Adrenal gland (tissue), 12 donors: Measurements from ENCODE around the gene ARL4A. TPM values are rescaled to one million over a fixed set of nuclear protein-coding genes. Genes with fewer than 3 reads are reported as not detected.

Experiments used
- DNase-seq, 7 donors: peaks; one replicate each; pipeline ENCODE4 v3.0.0-alpha.2; 2019 to 2020
- H3K27ac ChIP-seq, 5 donors: fragments of 200-600 bp; sonication (generic) in 4 of 5; 1 replicate in 3 of 5; 2 replicates in 2 of 5; pipeline versions ENCODE4 v1.5.1 to v1.8.0; 2016 to 2020; ENCODE audit warnings: mild to moderate bottlenecking in 1 of 5
- H3K27me3 ChIP-seq: fragments of 200-600 bp; 2 replicates; pipeline ENCODE4 v1.8.0; 2021
- H3K36me3 ChIP-seq, 2 donors: fragments of 200-600 bp; replicated peaks in 1 of 2; 1 replicate in 1 of 2; 2 replicates in 1 of 2; pipeline versions ENCODE4 v1.5.1 to v1.8.0; 2018 to 2022
- H3K4me1 ChIP-seq, 2 donors: fragments of 200-600 bp; replicated peaks in 1 of 2; 1 replicate in 1 of 2; 2 replicates in 1 of 2; pipeline versions ENCODE4 v1.5.1 to v1.8.0; 2018 to 2021
- H3K4me3 ChIP-seq, 4 donors: fragments of 200-600 bp; sonication (generic) in 3 of 4; one replicate each; pipeline ENCODE4 v1.5.1; 2016 to 2018
- H3K9me3 ChIP-seq, 3 donors: fragments of 200-600 bp; sonication (generic) in 1 of 3; replicated peaks in 1 of 3; 1 replicate in 2 of 3; 2 replicates in 1 of 3; pipeline versions ENCODE4 v1.5.1 to v1.8.0; 2016 to 2021
- CTCF ChIP-seq, 6 experiments: fragments of 450-650 bp in 4 of 6; fragments of 200-600 bp in 2 of 6; sonication (generic) in 1 of 6; IDR thresholded peaks; 1 replicate in 5 of 6; 2 replicates in 1 of 6; pipeline versions ENCODE4 v1.5.1 to v1.8.0; 2016 to 2021; ENCODE audit warnings: antibody characterized with exemption in 6 of 6, mild to moderate bottlenecking in 2 of 6, moderate library complexity in 1 of 6
- POLR2A ChIP-seq, 2 donors: fragments of 450-650 bp; IDR thresholded peaks; one replicate each; pipeline ENCODE4 v1.6.1; 2017; ENCODE audit warnings: antibody characterized with exemption in 2 of 2, mild to moderate bottlenecking in 2 of 2, moderate library complexity in 1 of 2
- WGBS, 4 donors: extraction: QIAGEN DNeasy Blood & Tissue Kit in 2 of 4; methylation state at CpG; one replicate each; pipeline versions ENCODE4 v1.1.5 to v1.1.7; 2013 to 2017; 5-methylcytosine and 5-hydroxymethylcytosine counted together
- intact Hi-C, 2 donors: fragments of 100-400 bp; cut with DNase I; formaldehyde crosslinking; loops; one replicate each; pipeline versions ENCODE4 v1.14.1 to v1.15.0; 2022 to 2023
- polyA plus RNA-seq, 3 donors: library from polyadenylated mRNA; stranded (reverse); fragments of 200-250 nt in 2 of 3; fragments of 350-450 nt in 1 of 3; fragmentation: Illumina TruSeq in 1 of 3; extraction: RNeasy Lipid Tissue Mini Kit (QIAGEN cat#74804) in 1 of 3; gene quantifications; one replicate each; pipeline ENCODE4 v1.2.3, GENCODE V29; 2013 to 2014
- total RNA-seq, 9 donors: library from RNA; depleted of rRNA in 4 of 9; stranded (reverse); fragments of >200 nt in 4 of 9; fragments of 120-200 nt in 1 of 9; fragmentation: NEBNext Ultra II Directional in 1 of 9; extraction: Animal tissue kit (Norgen Biotek cat#: 25700) in 1 of 9; gene quantifications; one replicate each; pipeline versions ENCODE4 v1.1.0 to v1.2.4, GENCODE V29; 2013 to 2023
- donor health status: healthy with polysubstance abuse.
- donor health status: Bipolar disorder and iron deficiency.
- donor health status: DM: yes; HTN: yes; CAD: no.
- donor health status: DM: no; HTN: no; CAD: no.
- donor health status: DM: no; HTN: no; CAD: no.
- donor health status: DM: yes; HTN: yes; CAD: no.

Gene ARL4A
- total and polyA plus RNA-seq, 12 donors = 7.7 to 27.8 (median 10.1) TPM

DNA sequence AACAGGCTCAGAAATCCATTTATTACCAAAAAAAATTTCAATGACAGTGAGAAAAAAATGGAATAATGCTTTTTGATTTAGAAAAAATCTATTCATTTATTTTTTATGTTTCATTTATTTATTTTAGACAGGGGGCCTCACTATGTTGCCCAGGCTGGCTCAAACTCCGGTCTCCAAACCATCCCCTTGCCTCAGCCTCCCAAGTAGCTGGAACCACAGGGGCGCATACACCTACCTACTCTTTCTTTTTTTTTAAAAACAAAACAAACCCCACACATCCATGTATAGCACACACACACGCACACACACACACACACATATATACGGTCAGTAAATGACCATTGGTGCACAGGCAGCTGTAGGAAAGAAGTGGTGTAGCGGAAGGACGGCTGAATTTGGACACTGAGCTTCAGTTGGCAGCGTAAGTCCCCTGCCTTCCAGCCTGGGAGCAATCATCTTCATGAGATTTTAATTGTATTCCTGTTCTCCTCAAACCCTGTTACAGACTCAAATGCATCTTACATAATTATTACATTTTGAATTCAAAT lies 28.8 kb downstream of the ARL4A start:
- WGBS, 4 donors = 82 to 88% (median 85%) methylated on average over 7 of the region's 7 CpGs
- H3K27ac ChIP-seq = peak overlapping the region in 2 of 5 donors; percentile 30 to 67
- H3K9me3 ChIP-seq = no peaks in the 10 kb centered on the region
- TF ChIP-seq CTCF (IDR thresholded peaks at IDR 0.05) (no peak), POLR2A (IDR thresholded peaks at IDR 0.05) (no peak)
- no peak for DNase-seq
- no peaks in the 10 kb centered on the region for H3K27me3 ChIP-seq
- no peaks in the 10 kb centered on the region for H3K36me3 ChIP-seq
- intact Hi-C loops = no loop called here
- H3K4me3 ChIP-seq = peak overlapping the region in 1 of 4 donors; percentile 4
- H3K4me1 ChIP-seq = peaks cover 8 to 10% of the 10 kb centered on the region in 2 donors

- intact Hi-C loops = no loop called here
- TF ChIP-seq CTCF (IDR thresholded peaks at IDR 0.05) (no peak), POLR2A (IDR thresholded peaks at IDR 0.05) (no peak)
- peak overlapping the region in 1 of 5 donors; percentile 67 for H3K27ac ChIP-seq
- 62 to 85% (median 69%) methylated on average over 3 of the region's 3 CpGs for whole genome bisulfite sequencing, 4 donors
- no peaks in the 10 kb centered on the region for H3K27me3 ChIP-seq
- no peaks in the 10 kb centered on the region for H3K36me3 ChIP-seq
- H3K4me3 ChIP-seq = no peak overlapping the region
- H3K4me1 ChIP-seq = peaks cover 8 to 10% of the 10 kb centered on the region in 2 donors
- DNase-seq = no peak
- no peaks in the 10 kb centered on the region for H3K9me3 ChIP-seq
Observed at GRCh38 chr7:12716722-12717121, 29.3 kb downstream of the ARL4A start.

- intact Hi-C loops = no loop called here
- no peak overlapping the region for H3K4me3 ChIP-seq
- TF ChIP-seq CTCF (IDR thresholded peaks at IDR 0.05) = no peak
- TF ChIP-seq POLR2A (IDR thresholded peaks at IDR 0.05) = no peak
- H3K4me1 ChIP-seq = peaks cover 8 to 10% of the 10 kb centered on the region in 2 donors
- no peak for DNase-seq
- H3K36me3 ChIP-seq = no peaks in the 10 kb centered on the region
- H3K27me3 ChIP-seq = no peaks in the 10 kb centered on the region
- H3K9me3 ChIP-seq = no peaks in the 10 kb centered on the region
- H3K27ac ChIP-seq = peak overlapping the region in 2 of 5 donors; percentile 38 to 61
- 37 to 53% (median 40%) methylated on average over 5 of the region's 5 CpGs for WGBS, 4 donors
Observed at GRCh38 chr7:12719141-12719919, 31.9 kb downstream of the ARL4A start.

DNA sequence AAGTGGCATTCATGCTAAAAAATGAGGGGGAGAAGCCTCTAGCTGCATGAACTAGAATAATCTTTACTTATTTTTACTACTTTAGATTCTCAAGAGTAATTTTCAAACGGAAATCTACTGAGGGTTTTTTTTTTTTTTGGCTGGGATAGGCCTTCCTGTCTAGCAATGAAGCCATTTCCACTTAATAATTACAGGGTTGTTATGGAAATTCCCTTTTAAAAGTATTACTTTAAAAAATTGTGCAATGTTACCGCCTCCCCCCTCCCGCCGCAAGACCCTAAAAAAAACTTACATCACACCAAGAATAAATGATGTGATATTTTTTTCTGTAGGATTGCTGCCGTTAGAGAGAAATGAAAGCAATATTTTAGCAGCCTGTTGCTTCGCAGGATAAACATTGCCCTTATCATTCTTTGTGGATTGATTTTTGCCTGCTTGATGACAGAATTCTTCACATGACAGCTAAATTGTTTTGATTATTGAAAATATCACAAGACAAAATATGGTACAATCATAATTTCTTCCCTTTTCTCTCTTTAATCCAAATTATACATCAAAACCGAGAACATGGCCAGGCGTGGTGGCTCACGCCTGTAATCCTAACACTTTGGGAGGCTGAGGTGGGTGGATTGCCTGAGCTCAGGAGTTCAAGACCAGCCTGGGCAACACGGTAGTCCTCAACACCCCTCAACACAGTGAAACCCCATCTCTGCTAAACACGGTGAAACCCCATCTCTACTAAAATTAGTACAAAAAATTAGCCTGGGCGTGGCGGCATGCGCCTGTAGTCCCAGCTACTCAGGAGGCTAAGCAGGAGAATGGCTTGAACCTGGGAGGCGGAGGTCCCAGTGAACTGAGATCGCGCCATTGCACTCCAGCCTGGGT lies 32.8 kb downstream of the ARL4A start:
- intact Hi-C loops = no loop called here
- H3K36me3 ChIP-seq = no peaks in the 10 kb centered on the region
- H3K4me1 ChIP-seq = peaks cover 8 to 10% of the 10 kb centered on the region in 2 donors
- TF ChIP-seq POLR2A (IDR thresholded peaks at IDR 0.05) (no peak), CTCF (IDR thresholded peaks at IDR 0.05) (no peak)
- no peaks in the 10 kb centered on the region for H3K9me3 ChIP-seq
- H3K4me3 ChIP-seq = no peak overlapping the region
- DNase-seq = no peak
- WGBS, 4 donors = 75 to 83% (median 80%) methylated on average over 17 of the region's 17 CpGs
- peak overlapping the region in 3 of 5 donors; percentile 3 to 61 (median 41) for H3K27ac ChIP-seq
- no peaks in the 10 kb centered on the region for H3K27me3 ChIP-seq
